HCT116 (cell line): Measurements from ENCODE around the gene ADAMTS3.

Experiments used
- CTCF ChIP-seq, 3 experiments: fragments of 200-600 bp in 1 of 3; sonication (generic) in 1 of 3; IDR thresholded peaks in 2 of 3; conservative IDR thresholded peaks in 1 of 3; 2 replicates each; pipeline ENCODE4 v1.5.1; 2012 to 2017; ENCODE audit warnings: low read depth in 2 of 3, low read length in 2 of 3, antibody characterized with exemption in 1 of 3, borderline replicate concordance in 1 of 3, control low read depth in 1 of 3, mild to moderate bottlenecking in 1 of 3, mixed read lengths in 1 of 3, mixed run types in 1 of 3, moderate library complexity in 1 of 3; ENCODE audit not compliant: insufficient read depth in 1 of 3
- EGR1 ChIP-seq: IDR thresholded peaks from 2 replicates; pipeline ENCODE4 v1.6.1; 2012; ENCODE audit warnings: low read depth
- MAX ChIP-seq: IDR thresholded peaks from 2 replicates; pipeline ENCODE4 v1.6.1; 2012
- POLR2A ChIP-seq: IDR thresholded peaks from 2 replicates; pipeline ENCODE4 v1.7.0; 2011; ENCODE audit warnings: borderline replicate concordance; ENCODE audit not compliant: insufficient read depth, insufficient read length; ENCODE audit errors: extremely low read depth
- POLR2AphosphoS5 ChIP-seq: IDR thresholded peaks from 2 replicates; pipeline ENCODE4 v1.6.1; 2011; ENCODE audit warnings: mild to moderate bottlenecking, low read depth, low read length, moderate library complexity
- SIN3A ChIP-seq: IDR thresholded peaks from 2 replicates; pipeline ENCODE4 v1.6.1; 2012; ENCODE audit warnings: low read depth
- SP1 ChIP-seq: IDR thresholded peaks from 2 replicates; pipeline ENCODE4 v1.6.1; 2012; ENCODE audit warnings: low read depth

- TF ChIP-seq CTCF (IDR thresholded peaks at IDR 0.05 in 2 of 3, conservative IDR thresholded peaks at IDR 0.05 in 1 of 3; ENCODE audit: borderline replicate concordance in 1 of 3, insufficient read depth in 1 of 3, low read depth in 2 of 3, low read length in 2 of 3), result no peak
- no peak for TF ChIP-seq SP1
- no peak for TF ChIP-seq EGR1
- no peak for TF ChIP-seq POLR2A
- no peak for TF ChIP-seq MAX
- no peak for TF ChIP-seq POLR2AphosphoS5
- no peak for TF ChIP-seq SIN3A
Observed at GRCh38 chr4:72564789-72565188, 4.2 kb downstream of the ADAMTS3 start.
